Left ventricle myocardium inferior (tissue), 1 donor: ENCODE data around the gene ARF1. TPM values are rescaled to one million over a fixed set of nuclear protein-coding genes. Genes with fewer than 3 reads are reported as not detected.

Experiments used
- DNase-seq: peaks from one replicate; pipeline ENCODE4 v3.0.0-alpha.2; 2020
- H3K27ac ChIP-seq: fragments of 200-600 bp; replicated peaks from 2 replicates; pipeline ENCODE4 v1.8.0; 2021
- H3K27me3 ChIP-seq: fragments of 200-600 bp; 2 replicates; pipeline ENCODE4 v1.8.0; 2021; ENCODE audit warnings: low read depth
- H3K36me3 ChIP-seq: fragments of 200-600 bp; 2 replicates; pipeline ENCODE4 v1.8.0; 2021
- H3K4me1 ChIP-seq: fragments of 200-600 bp; 2 replicates; pipeline ENCODE4 v1.8.0; 2021
- H3K4me3 ChIP-seq: fragments of 200-600 bp; 2 replicates; pipeline ENCODE4 v1.8.0; 2021; ENCODE audit warnings: mild to moderate bottlenecking, moderate library complexity
- H3K9me3 ChIP-seq: fragments of 200-600 bp; replicated peaks from 2 replicates; pipeline ENCODE4 v1.8.0; 2021
- intact Hi-C: fragments of 100-400 bp; cut with micrococcal nuclease; formaldehyde crosslinking; loops from one replicate; pipeline ENCODE4 v1.11.0; 2022
- total RNA-seq: library from RNA; stranded (reverse); fragmentation: NEBNext Ultra II Directional; extraction: Animal tissue kit (Norgen Biotek cat#: 25700); gene quantifications from one replicate; pipeline ENCODE4 v1.2.1, GENCODE V29; 2021
- TF ChIP-seq, protein P1 (sequence below): fragments of 200-600 bp; IDR thresholded peaks from 2 replicates; pipeline ENCODE4 v1.8.0; 2021; ENCODE audit warnings: antibody characterized with exemption, mild to moderate bottlenecking, borderline replicate concordance
- donor health status: DM: no; HTN: yes; CAD: no; lungs with severe emphysema.

Gene ARF1
- total RNA-seq, 1 donor from 2014 or later: 294 TPM

DNA sequence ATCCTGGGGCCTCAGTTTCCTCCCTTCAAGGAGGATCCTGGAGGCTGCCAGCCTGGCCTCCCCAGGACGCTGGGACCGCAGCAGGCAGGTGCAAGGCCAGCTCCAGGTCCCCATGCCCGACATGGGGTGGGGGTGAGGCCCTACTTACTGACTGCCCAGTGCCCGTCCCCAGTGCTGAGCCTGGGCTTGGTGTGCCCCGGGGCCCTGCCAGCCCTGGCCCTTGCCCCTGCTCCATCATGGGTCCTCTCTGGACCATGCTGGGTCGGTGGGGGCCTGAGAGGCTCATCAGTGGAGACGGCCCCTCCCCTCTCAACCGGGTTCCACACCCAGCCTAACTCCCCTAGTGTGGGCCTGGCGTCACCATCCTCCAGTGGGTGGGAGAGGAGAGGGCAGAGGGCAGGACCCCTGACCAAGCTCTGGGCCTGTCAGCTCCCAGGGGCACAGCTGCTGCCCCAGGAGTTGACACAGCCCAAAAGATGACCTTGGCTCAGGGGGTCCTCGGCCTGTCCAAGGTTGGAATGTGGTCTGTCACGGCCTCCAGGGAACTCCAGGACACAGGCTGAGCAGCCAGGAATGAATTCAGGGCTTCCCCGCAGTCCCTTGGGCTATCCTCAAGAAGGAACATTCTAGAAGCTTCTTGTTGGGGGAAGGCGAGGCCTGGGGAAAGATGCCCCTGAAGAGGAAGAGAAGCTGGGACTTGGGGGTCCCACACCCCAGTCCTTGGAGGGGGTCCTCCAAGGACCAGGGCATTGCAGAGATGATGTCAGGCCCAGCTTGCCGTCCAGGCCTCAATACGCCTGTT is 17.6 kb upstream of the ARF1 start:
- peaks cover 83% of the 10 kb centered on the region for H3K27me3 ChIP-seq
- H3K27ac ChIP-seq: no peak overlapping the region
- peaks cover 11% of the 10 kb centered on the region for H3K4me1 ChIP-seq
- TF ChIP-seq, protein P1, sequence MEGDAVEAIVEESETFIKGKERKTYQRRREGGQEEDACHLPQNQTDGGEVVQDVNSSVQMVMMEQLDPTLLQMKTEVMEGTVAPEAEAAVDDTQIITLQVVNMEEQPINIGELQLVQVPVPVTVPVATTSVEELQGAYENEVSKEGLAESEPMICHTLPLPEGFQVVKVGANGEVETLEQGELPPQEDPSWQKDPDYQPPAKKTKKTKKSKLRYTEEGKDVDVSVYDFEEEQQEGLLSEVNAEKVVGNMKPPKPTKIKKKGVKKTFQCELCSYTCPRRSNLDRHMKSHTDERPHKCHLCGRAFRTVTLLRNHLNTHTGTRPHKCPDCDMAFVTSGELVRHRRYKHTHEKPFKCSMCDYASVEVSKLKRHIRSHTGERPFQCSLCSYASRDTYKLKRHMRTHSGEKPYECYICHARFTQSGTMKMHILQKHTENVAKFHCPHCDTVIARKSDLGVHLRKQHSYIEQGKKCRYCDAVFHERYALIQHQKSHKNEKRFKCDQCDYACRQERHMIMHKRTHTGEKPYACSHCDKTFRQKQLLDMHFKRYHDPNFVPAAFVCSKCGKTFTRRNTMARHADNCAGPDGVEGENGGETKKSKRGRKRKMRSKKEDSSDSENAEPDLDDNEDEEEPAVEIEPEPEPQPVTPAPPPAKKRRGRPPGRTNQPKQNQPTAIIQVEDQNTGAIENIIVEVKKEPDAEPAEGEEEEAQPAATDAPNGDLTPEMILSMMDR: no peak
- DNase-seq: no peak
- no peak overlapping the region for H3K4me3 ChIP-seq
- intact Hi-C loops: no loop called here
- H3K36me3 ChIP-seq: no peaks in the 10 kb centered on the region
- H3K9me3 ChIP-seq: no peaks in the 10 kb centered on the region

DNA sequence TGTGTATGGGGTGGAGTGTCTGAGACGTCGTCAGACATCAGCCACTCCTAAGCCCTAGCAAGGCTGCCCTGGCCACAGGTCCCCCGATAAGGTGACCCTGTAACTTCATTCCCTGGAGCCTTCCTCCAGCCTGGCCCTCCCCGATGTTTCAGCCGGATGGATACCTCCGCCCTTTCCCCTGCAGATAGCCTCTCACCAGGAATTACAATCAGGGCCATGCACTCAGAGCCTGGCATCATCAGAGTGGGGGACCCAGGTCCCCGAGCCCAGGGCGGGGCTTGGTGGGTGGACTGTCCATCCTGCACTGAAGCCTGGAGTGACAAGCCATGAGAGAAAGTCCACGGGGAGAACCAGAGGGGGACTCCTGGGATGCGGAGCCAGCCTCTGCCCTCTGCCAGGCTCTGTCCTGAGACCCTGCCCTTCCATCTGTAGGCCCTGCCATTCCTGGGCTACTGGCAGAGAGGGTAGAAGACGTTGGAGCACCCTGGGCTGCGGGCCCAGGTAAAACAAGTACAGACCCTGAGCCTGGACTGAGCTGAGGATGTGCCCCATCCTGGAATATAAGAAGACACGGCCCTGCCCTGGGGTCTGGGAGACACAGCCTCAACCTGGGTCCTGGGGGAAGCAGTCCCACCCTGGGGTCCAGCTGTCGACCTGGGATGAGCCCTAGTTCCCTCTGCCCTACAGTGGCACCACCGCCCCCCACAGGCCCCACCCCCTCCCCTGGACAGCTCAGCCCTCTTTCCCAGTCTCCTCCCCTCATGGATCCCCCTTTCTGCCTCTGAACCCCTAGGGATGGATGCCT is 16.8 kb upstream of the ARF1 start:
- Histone ChIP-seq H3K36me3 (no peaks in the 10 kb centered on the region), H3K27me3 (peaks cover 75% of the 10 kb centered on the region), H3K9me3 (no peaks in the 10 kb centered on the region), H3K4me3 (no peak overlapping the region), H3K4me1 (peaks cover 3% of the 10 kb centered on the region), H3K27ac (no peak overlapping the region)
- no peak for DNase-seq
- intact Hi-C loops: no loop called here
- TF ChIP-seq, protein P1: no peak

DNA sequence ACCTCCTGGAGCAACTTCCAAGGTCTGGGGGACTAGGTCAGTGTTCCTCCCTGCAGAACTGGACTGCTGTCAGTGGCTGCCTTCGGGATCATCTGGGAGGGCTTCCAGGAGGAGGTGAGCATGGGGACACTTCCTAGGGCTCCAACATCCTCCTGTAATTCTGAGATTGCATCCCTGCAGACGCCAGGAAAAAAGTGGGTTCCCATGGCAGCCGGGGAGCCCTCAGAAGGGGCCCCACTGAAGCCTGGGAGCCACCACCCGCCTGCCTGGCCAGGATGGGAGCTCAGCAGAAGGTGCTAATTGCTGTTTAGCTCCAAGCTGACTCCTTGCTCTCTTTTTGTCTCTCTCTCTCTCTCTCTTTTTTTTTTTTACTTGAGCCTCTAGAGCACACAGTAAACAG is 16.1 kb upstream of the ARF1 start:
- Histone ChIP-seq H3K27ac (no peak overlapping the region), H3K27me3 (peaks cover 69% of the 10 kb centered on the region), H3K4me1 (no peaks in the 10 kb centered on the region), H3K9me3 (no peaks in the 10 kb centered on the region), H3K4me3 (no peak overlapping the region), H3K36me3 (no peaks in the 10 kb centered on the region)
- DNase-seq: no peak
- TF ChIP-seq, protein P1: no peak
- intact Hi-C loops: no loop called here

DNA sequence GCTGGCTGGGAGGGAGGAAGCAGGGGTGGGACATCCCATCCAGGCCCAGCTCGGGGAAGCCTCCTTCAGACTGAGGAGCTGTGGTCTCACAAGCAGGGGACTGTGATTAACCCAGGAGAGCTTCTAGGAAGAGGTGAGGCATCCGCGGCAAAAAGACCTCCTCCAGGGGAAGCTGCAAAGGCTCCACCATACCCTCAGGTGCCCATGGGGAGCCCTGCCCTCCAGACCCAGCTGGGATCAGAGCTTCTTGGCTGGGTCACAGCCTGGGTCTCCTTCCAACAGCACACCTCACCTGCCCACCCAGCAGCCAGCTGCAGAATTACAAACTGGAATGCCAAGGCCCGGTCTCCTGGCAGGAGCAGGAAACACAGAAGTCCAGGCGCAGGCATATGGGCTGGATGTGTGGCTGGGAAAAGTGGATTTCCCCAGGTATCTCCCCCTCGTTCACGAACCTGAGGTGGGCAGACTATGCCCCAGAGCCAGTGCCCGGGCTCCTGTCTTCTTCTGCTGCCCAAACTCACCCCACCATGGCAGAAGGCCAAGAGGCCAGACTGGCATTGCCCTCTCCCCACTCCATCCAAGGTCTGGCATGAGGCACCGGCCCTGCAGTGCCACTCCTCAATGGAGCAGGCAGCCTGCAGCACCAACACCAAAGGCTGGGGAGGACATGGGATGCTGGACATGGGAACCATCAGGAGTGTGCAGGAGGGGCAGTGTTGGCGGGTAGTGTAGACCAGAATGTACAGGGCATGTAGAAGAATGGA is 15.4 kb upstream of the ARF1 start:
- intact Hi-C loops: no loop called here
- no peaks in the 10 kb centered on the region for H3K36me3 ChIP-seq
- no peak for DNase-seq

DNA sequence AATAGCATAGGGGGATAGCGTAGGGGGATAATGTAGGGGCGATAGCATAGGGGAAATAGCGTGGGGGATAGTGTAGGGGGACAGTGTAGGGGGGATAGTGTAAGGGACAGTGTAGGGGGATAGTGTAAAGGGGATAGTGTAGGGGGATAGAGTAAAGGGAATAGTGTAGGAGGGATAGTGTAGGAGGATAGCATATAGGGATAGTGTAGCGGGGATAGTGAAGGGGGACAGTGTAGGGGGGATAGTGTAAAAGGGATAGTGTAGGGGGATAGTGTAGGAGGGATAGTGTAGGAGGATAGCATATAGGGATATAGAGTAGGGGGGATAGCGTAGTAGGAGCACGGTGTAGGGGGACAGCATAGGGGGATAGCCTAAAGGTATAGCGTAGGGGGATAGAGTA is 14.1 kb upstream of the ARF1 start:
- DNase-seq: no peak
- no peak overlapping the region for H3K27ac ChIP-seq
- no peaks in the 10 kb centered on the region for H3K36me3 ChIP-seq
- H3K27me3 ChIP-seq: peaks cover 58% of the 10 kb centered on the region
- no peak overlapping the region for H3K4me3 ChIP-seq
- TF ChIP-seq, protein P1: no peak
- no peaks in the 10 kb centered on the region for H3K4me1 ChIP-seq
- intact Hi-C loops: no loop called here
- H3K9me3 ChIP-seq: no peaks in the 10 kb centered on the region

More for the DNA sequence above, 15.4 kb upstream of the ARF1 start:
- Histone ChIP-seq H3K9me3 (no peaks in the 10 kb centered on the region), H3K27ac (no peak overlapping the region), H3K4me1 (no peaks in the 10 kb centered on the region), H3K4me3 (no peak overlapping the region), H3K27me3 (peaks cover 62% of the 10 kb centered on the region)
- TF ChIP-seq, protein P1: no peak
